ENCODE results near the gene CFDP1. TPM values are rescaled to one million over a fixed set of nuclear protein-coding genes. Genes with fewer than 3 reads are reported as not detected.

The CFDP1 gene
- total RNA-seq, 1 experiment from 2014 or later = 50.3 TPM

GRCh38 chr16:75251280-75252048, 181.8 kb downstream of the CFDP1 start, which contains the start of gene BCAR1:
BCAR1 (minus strand) TSS chr16:75251624; CDS start chr16:75251482, 142 bp downstream.
- Histone ChIP-seq H3K27me3 (no peaks in the 10 kb centered on the region), H3K4me1 (peaks cover 38% of the 10 kb centered on the region), H3K27ac (peak within 1 kb of the TSS; percentile 69), H3K9me3 (replicated peaks) (no peaks in the 10 kb centered on the region), H3K36me3 (no peaks in the 10 kb centered on the region), H3K4me3 (peak within 1 kb of the TSS; percentile 76)
- DNase-seq = peak; percentile 84

GRCh38 chr16:75250809-75251279, 182.5 kb downstream of the CFDP1 start:
- Histone ChIP-seq H3K27ac (peak overlapping the region; percentile 69), H3K4me3 (peak overlapping the region; percentile 76), H3K27me3 (no peaks in the 10 kb centered on the region), H3K9me3 (replicated peaks) (no peaks in the 10 kb centered on the region), H3K36me3 (no peaks in the 10 kb centered on the region), H3K4me1 (peaks cover 42% of the 10 kb centered on the region)
- DNase-seq = peak in 1 of 2 experiments; percentile 25

DNA sequence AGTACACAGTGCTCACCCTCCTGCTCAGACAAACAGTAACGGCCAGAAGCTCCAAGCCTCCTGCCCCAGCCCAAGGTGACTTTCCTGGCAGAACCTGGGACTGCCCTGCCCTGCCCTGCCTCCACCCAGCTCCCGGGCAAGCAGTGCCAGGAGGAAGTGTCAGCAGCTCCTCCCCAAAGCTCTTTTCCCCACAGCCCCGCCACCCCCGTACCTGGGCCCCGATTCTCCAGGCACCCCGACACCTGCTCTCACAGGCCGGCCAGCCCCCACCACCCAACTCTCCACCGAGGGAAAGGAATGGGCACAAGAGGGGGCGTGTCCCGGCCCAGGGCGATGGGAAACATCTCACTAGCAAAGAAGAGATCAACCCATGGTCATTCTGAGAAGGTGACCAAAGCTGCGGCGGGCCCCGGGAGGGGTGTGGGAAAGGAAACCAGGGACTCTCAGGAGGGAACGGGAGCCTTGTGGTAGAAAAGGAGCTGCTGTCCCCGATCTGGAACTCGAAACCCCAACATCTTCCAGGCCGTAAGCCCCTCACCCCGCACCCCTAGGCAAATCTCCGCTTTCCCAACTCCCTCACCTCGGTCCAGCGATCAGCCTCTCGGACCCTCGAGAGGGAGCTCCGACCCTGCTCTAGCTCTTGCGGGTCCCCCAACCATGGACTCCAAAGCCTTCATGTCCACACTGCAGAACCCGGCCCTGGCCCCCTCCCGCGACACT, 183.1 kb downstream of the CFDP1 start:
- no peaks in the 10 kb centered on the region for H3K36me3 ChIP-seq
- no peaks in the 10 kb centered on the region for H3K9me3 ChIP-seq (replicated peaks)
- H3K4me1 ChIP-seq = peaks cover 41% of the 10 kb centered on the region

DNA sequence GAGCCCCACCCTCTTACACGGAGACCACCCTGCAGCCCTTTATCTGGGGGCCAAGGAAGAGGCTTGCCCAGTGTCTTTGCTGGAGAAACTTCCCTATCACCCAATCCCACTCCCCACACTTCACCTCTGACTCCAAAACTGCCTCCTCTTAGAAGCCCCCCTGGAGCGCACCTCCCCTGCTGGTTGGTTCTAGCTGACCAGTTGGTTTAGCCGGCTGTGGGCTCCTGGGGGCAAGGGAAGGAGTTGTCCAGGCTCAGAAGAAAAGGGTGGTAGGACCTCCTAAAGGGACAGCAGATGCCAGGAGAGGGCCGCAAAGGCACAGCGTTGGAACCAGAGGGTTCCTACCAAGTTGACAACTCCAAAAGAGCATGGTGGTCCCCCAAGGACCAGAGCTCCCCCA, 183.9 kb downstream of the CFDP1 start:
- Histone ChIP-seq H3K4me1 (peaks cover 38% of the 10 kb centered on the region), H3K27ac (no peak overlapping the region)

More for the DNA sequence above, 183.1 kb downstream of the CFDP1 start:
- Histone ChIP-seq H3K4me3 (peak overlapping the region; percentile 76), H3K27ac (peak overlapping the region; percentile 69), H3K27me3 (no peaks in the 10 kb centered on the region)
- peak in 1 of 2 experiments; percentile 22 for DNase-seq

GRCh38 chr16:75248536-75249380, 184.5 kb downstream of the CFDP1 start:
- H3K27me3 ChIP-seq = no peaks in the 10 kb centered on the region
- H3K4me3 ChIP-seq = no peak overlapping the region
- no peaks in the 10 kb centered on the region for H3K9me3 ChIP-seq (replicated peaks)
- H3K27ac ChIP-seq = no peak overlapping the region
- no peaks in the 10 kb centered on the region for H3K36me3 ChIP-seq
- peaks cover 38% of the 10 kb centered on the region for H3K4me1 ChIP-seq
- DNase-seq = no peak

More for the DNA sequence above, 183.9 kb downstream of the CFDP1 start:
- no peak for DNase-seq
- no peaks in the 10 kb centered on the region for H3K36me3 ChIP-seq
- H3K9me3 ChIP-seq (replicated peaks) = no peaks in the 10 kb centered on the region
- no peak overlapping the region for H3K4me3 ChIP-seq
- H3K27me3 ChIP-seq = no peaks in the 10 kb centered on the region

GRCh38 chr16:75248142-75248535, 185.2 kb downstream of the CFDP1 start:
- Histone ChIP-seq H3K4me3 (no peak overlapping the region), H3K4me1 (peaks cover 34% of the 10 kb centered on the region), H3K27me3 (no peaks in the 10 kb centered on the region), H3K36me3 (no peaks in the 10 kb centered on the region), H3K27ac (no peak overlapping the region), H3K9me3 (replicated peaks) (no peaks in the 10 kb centered on the region)
- DNase-seq = no peak

DNA sequence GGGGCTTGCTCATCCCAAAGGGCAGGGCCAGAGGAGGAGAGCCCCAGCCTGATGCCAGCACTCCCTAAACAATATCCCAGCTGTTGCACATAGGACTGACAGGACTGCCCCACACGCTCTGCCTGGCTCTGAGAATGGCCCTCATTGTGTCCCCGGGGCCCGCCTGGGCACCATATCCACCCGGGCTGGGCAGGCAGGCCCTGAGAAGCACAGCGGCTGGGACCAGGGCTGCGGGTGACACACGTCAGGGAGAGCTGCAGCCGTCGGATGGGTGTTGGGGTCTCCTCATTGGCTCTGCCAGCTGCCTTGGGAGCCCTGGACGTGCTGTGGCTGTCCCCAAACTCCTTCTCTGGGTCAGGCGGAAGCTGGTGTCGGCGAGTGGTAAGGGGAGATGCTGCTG, 186.1 kb downstream of the CFDP1 start:
- no peaks in the 10 kb centered on the region for H3K27me3 ChIP-seq
- no peak overlapping the region for H3K27ac ChIP-seq
- DNase-seq = no peak
- no peak overlapping the region for H3K4me3 ChIP-seq
- no peaks in the 10 kb centered on the region for H3K36me3 ChIP-seq
- H3K4me1 ChIP-seq = peaks cover 26% of the 10 kb centered on the region
- H3K9me3 ChIP-seq (replicated peaks) = no peaks in the 10 kb centered on the region

GRCh38 chr16:75246504-75247205, 186.6 kb downstream of the CFDP1 start:
- Histone ChIP-seq H3K4me1 (peaks cover 20% of the 10 kb centered on the region), H3K4me3 (no peak overlapping the region), H3K27ac (peak overlapping the region; percentile 90; the same call in 1 of the 2 replicates), H3K9me3 (replicated peaks) (no peaks in the 10 kb centered on the region), H3K27me3 (no peaks in the 10 kb centered on the region), H3K36me3 (no peaks in the 10 kb centered on the region)
- no peak for DNase-seq

DNA sequence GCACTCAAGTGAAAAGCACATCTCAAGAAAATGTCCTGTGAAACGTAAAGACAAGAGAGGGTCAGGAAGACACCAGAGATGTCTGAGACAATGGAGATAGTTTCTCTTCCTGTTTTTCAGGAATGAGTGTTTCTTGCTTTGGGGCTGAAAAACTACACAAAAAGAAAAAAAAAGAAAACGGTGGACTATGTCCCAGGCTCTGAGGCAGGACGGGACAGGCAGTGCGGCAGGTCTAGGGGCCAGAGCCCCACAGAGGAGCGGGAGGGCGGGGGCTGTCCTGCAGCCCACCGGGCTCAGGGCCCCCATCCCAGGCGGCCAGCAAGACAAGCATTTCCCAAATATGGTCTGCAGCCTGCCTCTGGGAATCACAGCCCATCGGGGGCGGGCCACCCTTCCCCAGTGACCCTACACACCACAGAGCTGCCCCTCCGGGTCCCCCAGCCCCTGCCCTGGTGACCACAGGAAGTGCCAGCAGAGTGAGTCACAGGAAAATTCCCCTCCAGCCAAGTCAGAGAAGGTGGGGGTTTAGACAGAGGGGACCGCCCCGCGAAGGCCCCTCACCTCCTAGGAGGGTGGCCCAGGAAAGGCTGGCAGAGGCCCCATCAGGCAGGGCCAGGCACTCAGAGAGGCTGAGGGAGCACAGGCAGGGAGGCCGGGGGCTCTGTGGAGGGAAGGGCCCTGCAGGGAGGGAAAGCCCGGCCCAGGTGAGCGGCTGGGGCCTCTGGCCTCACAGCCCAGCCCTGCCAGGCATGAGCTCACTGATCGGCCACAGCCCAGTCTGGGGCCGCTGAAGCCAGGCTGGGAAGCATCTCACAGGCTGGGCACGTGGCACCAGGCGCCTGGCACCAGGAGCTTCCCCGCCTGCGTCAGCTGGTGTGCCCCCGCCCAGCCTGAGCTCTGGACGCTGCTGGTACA, 188.2 kb downstream of the CFDP1 start:
- Histone ChIP-seq H3K27me3 (no peaks in the 10 kb centered on the region), H3K4me1 (peaks cover 20% of the 10 kb centered on the region), H3K9me3 (replicated peaks) (no peaks in the 10 kb centered on the region), H3K36me3 (no peaks in the 10 kb centered on the region), H3K4me3 (peak overlapping the region; percentile 6), H3K27ac (peak overlapping the region; percentile 90)
- DNase-seq = peak; percentile 87 to 91

DNA sequence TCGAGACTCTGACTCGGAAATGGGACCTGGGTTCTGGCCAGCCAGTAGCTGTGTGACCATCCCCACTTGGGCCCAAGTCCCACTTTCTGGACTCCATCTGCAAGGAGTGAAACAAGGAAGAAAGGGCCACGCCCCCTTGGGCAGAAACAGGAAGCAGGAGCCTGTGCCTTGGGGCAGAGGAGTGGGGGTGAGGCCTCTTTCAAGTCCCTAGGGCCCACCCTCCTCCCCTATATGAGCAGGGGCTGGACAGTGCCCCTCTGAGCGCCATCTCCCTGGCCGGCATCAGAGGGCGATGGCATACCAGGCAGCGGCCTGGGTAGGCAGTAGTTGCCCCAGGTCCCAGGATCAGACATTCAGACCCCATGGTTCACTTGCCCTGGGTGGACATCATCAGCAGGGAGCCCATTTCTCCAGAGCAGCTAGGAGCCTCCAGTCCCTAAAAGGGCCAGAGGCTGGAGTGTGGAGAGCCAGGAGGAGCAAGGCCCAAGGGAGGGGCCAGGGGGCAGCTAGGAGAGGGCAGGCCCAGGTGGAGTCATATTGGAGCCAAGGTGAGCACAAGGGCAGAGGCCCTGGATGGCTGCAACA, 189.0 kb downstream of the CFDP1 start:
- no peaks in the 10 kb centered on the region for H3K36me3 ChIP-seq
- DNase-seq = peak in 1 of 2 experiments; percentile 18
- no peaks in the 10 kb centered on the region for H3K9me3 ChIP-seq (replicated peaks)
- no peaks in the 10 kb centered on the region for H3K27me3 ChIP-seq
- H3K4me3 ChIP-seq = no peak overlapping the region
- H3K27ac ChIP-seq = peak overlapping the region; percentile 90
- H3K4me1 ChIP-seq = peaks cover 22% of the 10 kb centered on the region
